ENCODE results near the gene ANO9. TPM values are rescaled to one million over a fixed set of nuclear protein-coding genes. Genes with fewer than 3 reads are reported as not detected.

Gene ANO9
- total RNA-seq, 1 donor from 2014 or later, result 1.9 TPM

DNA sequence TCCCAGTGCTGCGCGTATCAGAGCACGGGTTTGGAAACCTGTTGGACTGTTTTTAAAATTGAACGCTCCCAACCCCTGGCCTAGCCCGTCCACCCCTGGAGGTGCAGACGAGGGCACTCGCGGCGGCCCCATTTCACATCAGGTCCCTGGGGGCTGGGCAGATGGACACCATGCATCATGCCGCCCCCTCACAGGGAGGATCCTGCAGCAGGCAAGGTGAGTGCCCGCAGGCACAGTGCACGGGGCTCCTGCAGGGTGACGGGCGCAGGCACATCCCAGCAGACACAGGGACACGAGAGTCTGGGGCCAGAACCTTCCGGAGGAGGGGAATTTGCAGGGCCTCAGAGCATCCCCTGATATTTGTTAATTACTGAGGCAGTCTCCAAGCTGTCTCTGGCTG is 7.3 kb downstream of the ANO9 start:
- Mint-ChIP-seq H3K27me3 (ENCODE audit: low read depth, unreplicated experiment) (peaks cover 4% of the 10 kb centered on the region), H3K9me3 (ENCODE audit: unreplicated experiment) (peaks cover 2% of the 10 kb centered on the region), H3K27ac (ENCODE audit: unreplicated experiment) (no peak overlapping the region), H3K36me3 (ENCODE audit: low read depth, unreplicated experiment) (peaks cover 6% of the 10 kb centered on the region), H3K4me3 (ENCODE audit: unreplicated experiment) (no peak overlapping the region), H3K4me1 (ENCODE audit: low read depth, unreplicated experiment) (no peaks in the 10 kb centered on the region)
- Histone ChIP-seq H3K79me2 (ENCODE audit: insufficient read depth, low read length) (no peaks in the 10 kb centered on the region), H2AFZ (ENCODE audit: low read depth, low read length) (no peak overlapping the region), H3K4me2 (ENCODE audit: low read length) (no peak overlapping the region), H3K4me1 (ENCODE audit: insufficient read depth, low read length) (no peaks in the 10 kb centered on the region), H3K9ac (ENCODE audit: low read length) (no peak overlapping the region), H3K27ac (ENCODE audit: low read depth, low read length) (no peak overlapping the region), H3K4me3 (ENCODE audit: insufficient read depth, low read depth, low read length) (no peak overlapping the region), H3K36me3 (ENCODE audit: insufficient read depth, low read length) (no peaks in the 10 kb centered on the region), H4K20me1 (ENCODE audit: insufficient read depth, low read length) (no peaks in the 10 kb centered on the region), H3K27me3 (ENCODE audit: insufficient read depth, low read length) (no peaks in the 10 kb centered on the region), H3K9me3 (ENCODE audit: insufficient read depth, low read depth, low read length) (peaks cover 4% of the 10 kb centered on the region)
- no peak for FAIRE-seq
- no peak for DNase-seq (ENCODE audit: low read depth)
- TF ChIP-seq, protein P1, sequence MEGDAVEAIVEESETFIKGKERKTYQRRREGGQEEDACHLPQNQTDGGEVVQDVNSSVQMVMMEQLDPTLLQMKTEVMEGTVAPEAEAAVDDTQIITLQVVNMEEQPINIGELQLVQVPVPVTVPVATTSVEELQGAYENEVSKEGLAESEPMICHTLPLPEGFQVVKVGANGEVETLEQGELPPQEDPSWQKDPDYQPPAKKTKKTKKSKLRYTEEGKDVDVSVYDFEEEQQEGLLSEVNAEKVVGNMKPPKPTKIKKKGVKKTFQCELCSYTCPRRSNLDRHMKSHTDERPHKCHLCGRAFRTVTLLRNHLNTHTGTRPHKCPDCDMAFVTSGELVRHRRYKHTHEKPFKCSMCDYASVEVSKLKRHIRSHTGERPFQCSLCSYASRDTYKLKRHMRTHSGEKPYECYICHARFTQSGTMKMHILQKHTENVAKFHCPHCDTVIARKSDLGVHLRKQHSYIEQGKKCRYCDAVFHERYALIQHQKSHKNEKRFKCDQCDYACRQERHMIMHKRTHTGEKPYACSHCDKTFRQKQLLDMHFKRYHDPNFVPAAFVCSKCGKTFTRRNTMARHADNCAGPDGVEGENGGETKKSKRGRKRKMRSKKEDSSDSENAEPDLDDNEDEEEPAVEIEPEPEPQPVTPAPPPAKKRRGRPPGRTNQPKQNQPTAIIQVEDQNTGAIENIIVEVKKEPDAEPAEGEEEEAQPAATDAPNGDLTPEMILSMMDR (IDR thresholded peaks at IDR 0.05; ENCODE audit: insufficient read depth, low read depth, low read length), result no peak
- no peak for TF ChIP-seq EZH2 (IDR thresholded peaks at IDR 0.05; ENCODE audit: insufficient read depth, low read length)

DNA sequence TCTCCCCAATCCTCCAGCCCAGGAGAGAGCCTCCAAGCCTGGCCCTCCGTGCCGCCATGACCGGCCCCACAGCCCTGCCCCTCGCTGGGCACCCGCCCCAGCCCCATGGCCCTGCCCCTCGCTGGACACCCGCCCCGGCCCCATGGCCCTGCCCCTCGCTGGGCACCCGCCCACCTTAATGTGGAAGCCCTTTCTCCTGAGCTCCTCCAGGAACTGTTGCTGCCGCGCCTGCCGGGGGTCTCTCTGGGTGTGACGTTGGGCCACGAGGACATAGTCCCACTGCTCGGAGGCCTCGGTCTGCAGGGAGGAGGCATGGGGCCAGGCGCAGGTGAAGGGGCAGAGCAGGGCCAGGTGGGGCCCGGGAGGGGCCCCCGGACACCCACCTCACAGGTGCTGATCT is 8.2 kb downstream of the ANO9 start:
- Histone ChIP-seq H3K9ac (ENCODE audit: low read length) (no peak overlapping the region), H3K9me3 (ENCODE audit: insufficient read depth, low read depth, low read length) (peaks cover 4% of the 10 kb centered on the region), H3K27ac (ENCODE audit: low read depth, low read length) (no peak overlapping the region), H3K79me2 (ENCODE audit: insufficient read depth, low read length) (no peaks in the 10 kb centered on the region), H3K4me3 (ENCODE audit: insufficient read depth, low read depth, low read length) (no peak overlapping the region), H2AFZ (ENCODE audit: low read depth, low read length) (no peak overlapping the region), H4K20me1 (ENCODE audit: insufficient read depth, low read length) (no peaks in the 10 kb centered on the region), H3K36me3 (ENCODE audit: insufficient read depth, low read length) (no peaks in the 10 kb centered on the region), H3K4me2 (ENCODE audit: low read length) (no peak overlapping the region), H3K27me3 (ENCODE audit: insufficient read depth, low read length) (no peaks in the 10 kb centered on the region), H3K4me1 (ENCODE audit: insufficient read depth, low read length) (no peaks in the 10 kb centered on the region)
- H3K27ac Mint-ChIP-seq (ENCODE audit: unreplicated experiment), result no peak overlapping the region
- peaks cover 2% of the 10 kb centered on the region for H3K9me3 Mint-ChIP-seq (ENCODE audit: unreplicated experiment)
- no peak overlapping the region for H3K4me3 Mint-ChIP-seq (ENCODE audit: unreplicated experiment)
- no peak for TF ChIP-seq EZH2 (IDR thresholded peaks at IDR 0.05; ENCODE audit: insufficient read depth, low read length)
- TF ChIP-seq, protein P1 (IDR thresholded peaks at IDR 0.05; ENCODE audit: insufficient read depth, low read depth, low read length), result no peak
- DNase-seq (ENCODE audit: low read depth) (no peak), FAIRE-seq (no peak)
- no peaks in the 10 kb centered on the region for H3K4me1 Mint-ChIP-seq (ENCODE audit: low read depth, unreplicated experiment)
- H3K27me3 Mint-ChIP-seq (ENCODE audit: low read depth, unreplicated experiment), result peaks cover 5% of the 10 kb centered on the region
- H3K36me3 Mint-ChIP-seq (ENCODE audit: low read depth, unreplicated experiment), result peaks cover 6% of the 10 kb centered on the region

GRCh38 chr11:433111-433510 is 8.7 kb downstream of the ANO9 start:
- Histone ChIP-seq H2AFZ (ENCODE audit: low read depth, low read length) (no peak overlapping the region), H3K9ac (ENCODE audit: low read length) (no peak overlapping the region), H3K27ac (ENCODE audit: low read depth, low read length) (no peak overlapping the region), H3K4me1 (ENCODE audit: insufficient read depth, low read length) (no peaks in the 10 kb centered on the region), H4K20me1 (ENCODE audit: insufficient read depth, low read length) (no peaks in the 10 kb centered on the region), H3K79me2 (ENCODE audit: insufficient read depth, low read length) (no peaks in the 10 kb centered on the region), H3K27me3 (ENCODE audit: insufficient read depth, low read length) (no peaks in the 10 kb centered on the region), H3K9me3 (ENCODE audit: insufficient read depth, low read depth, low read length) (peaks cover 4% of the 10 kb centered on the region), H3K36me3 (ENCODE audit: insufficient read depth, low read length) (no peaks in the 10 kb centered on the region), H3K4me3 (ENCODE audit: insufficient read depth, low read depth, low read length) (no peak overlapping the region), H3K4me2 (ENCODE audit: low read length) (no peak overlapping the region)
- no peak overlapping the region for H3K27ac Mint-ChIP-seq (ENCODE audit: unreplicated experiment)
- H3K4me3 Mint-ChIP-seq (ENCODE audit: unreplicated experiment), result no peak overlapping the region
- no peaks in the 10 kb centered on the region for H3K4me1 Mint-ChIP-seq (ENCODE audit: low read depth, unreplicated experiment)
- DNase-seq (ENCODE audit: low read depth) (no peak), FAIRE-seq (no peak)
- peaks cover 2% of the 10 kb centered on the region for H3K9me3 Mint-ChIP-seq (ENCODE audit: unreplicated experiment)
- H3K27me3 Mint-ChIP-seq (ENCODE audit: low read depth, unreplicated experiment), result peaks cover 2% of the 10 kb centered on the region
- TF ChIP-seq, protein P1 (IDR thresholded peaks at IDR 0.05; ENCODE audit: insufficient read depth, low read depth, low read length), result no peak
- TF ChIP-seq EZH2 (IDR thresholded peaks at IDR 0.05; ENCODE audit: insufficient read depth, low read length), result no peak
- H3K36me3 Mint-ChIP-seq (ENCODE audit: low read depth, unreplicated experiment), result peaks cover 6% of the 10 kb centered on the region
